H1 (cell line): ENCODE measurements around the gene COG4.

ENCODE experiments used
- CTCF ChIP-seq, 3 experiments: IDR thresholded peaks; 1 replicate in 2 of 3; 2 replicates in 1 of 3; pipeline versions ENCODE4 v1.5.1 to v1.6.1; 2011; ENCODE audit warnings: low read length in 3 of 3, mild to moderate bottlenecking in 3 of 3, inconsistent platforms in 2 of 3, low read depth in 1 of 3, moderate library complexity in 1 of 3; ENCODE audit not compliant: insufficient read depth in 1 of 3; ENCODE audit errors: control extremely low read depth in 1 of 3
- EP300 ChIP-seq, 2 experiments: IDR thresholded peaks; 1 replicate in 1 of 2; 2 replicates in 1 of 2; pipeline ENCODE4 v1.6.1; 2011 to 2012; ENCODE audit warnings: low read depth in 2 of 2, low read length in 2 of 2, mild to moderate bottlenecking in 2 of 2, borderline replicate concordance in 1 of 2, inconsistent platforms in 1 of 2, moderate library complexity in 1 of 2
- GTF2F1 ChIP-seq: IDR thresholded peaks from 2 replicates; pipeline ENCODE4 v1.6.1; 2012; ENCODE audit warnings: low read depth, low read length, improper control_type of control experiment, borderline replicate concordance
- POLR2AphosphoS5 ChIP-seq: IDR thresholded peaks from 2 replicates; pipeline ENCODE4 v1.6.1; 2011; ENCODE audit warnings: low read depth, low read length
- RXRA ChIP-seq: IDR thresholded peaks from 2 replicates; pipeline ENCODE4 v1.6.1; 2011; ENCODE audit warnings: low read depth, mild to moderate bottlenecking, low read length, moderate library complexity; ENCODE audit not compliant: insufficient read depth
- SIN3A ChIP-seq, 2 experiments: IDR thresholded peaks in 1 of 2; conservative IDR thresholded peaks in 1 of 2; 2 replicates each; pipeline ENCODE4 v1.6.1; 2011 to 2012; ENCODE audit warnings: low read length in 2 of 2, improper control_type of control experiment in 1 of 2, low read depth in 1 of 2, mild to moderate bottlenecking in 1 of 2

GRCh38 chr16:70552675-70553074, 29.3 kb upstream of the COG4 start:
- no peak for TF ChIP-seq SIN3A (conservative IDR thresholded peaks at IDR 0.05 in 1 of 2, IDR thresholded peaks at IDR 0.05 in 1 of 2; ENCODE audit: low read depth in 1 of 2, low read length in 2 of 2)
- no peak for TF ChIP-seq GTF2F1
- no peak for TF ChIP-seq POLR2AphosphoS5
- TF ChIP-seq EP300 (IDR thresholded peaks at IDR 0.05; ENCODE audit: borderline replicate concordance in 1 of 2, low read depth in 2 of 2, low read length in 2 of 2): no peak
- no peak for TF ChIP-seq CTCF (IDR thresholded peaks at IDR 0.05; ENCODE audit: control extremely low read depth in 1 of 3, insufficient read depth in 1 of 3, low read depth in 1 of 3, low read length in 3 of 3)
- no peak for TF ChIP-seq RXRA
